Measurements from ENCODE around the gene GFPT1.

Gene GFPT1

DNA sequence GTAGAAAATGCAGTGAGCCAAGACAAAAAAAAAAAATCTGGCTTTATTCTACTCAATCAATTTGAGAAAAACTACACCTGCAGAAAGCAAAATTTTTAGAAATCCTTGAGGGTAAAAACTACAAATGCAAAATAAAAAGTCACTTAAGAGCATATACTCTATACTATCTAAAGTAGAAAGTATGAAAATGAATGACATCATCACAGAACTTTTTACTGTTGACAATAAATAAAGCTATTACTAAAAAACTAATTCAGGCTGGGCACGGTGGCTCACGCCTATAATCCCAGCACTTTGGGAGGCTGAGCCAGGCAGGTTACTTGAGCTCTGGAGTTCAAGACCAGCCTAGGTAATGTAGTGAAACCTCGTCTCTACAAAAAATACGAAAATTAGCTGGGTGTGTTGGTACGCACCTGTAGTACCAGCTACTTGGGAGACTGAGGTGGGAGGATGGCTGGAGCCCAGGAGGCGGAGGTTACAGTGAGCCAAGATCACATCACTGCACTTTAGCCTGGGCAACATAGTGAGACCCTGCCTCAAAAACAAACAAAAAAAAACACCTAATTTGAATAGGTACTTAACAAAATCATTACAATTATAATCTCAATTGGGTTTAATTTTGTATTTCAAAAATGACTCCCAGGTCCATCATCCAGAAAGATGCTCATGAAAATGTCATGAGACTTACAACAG is 42.6 kb upstream of the GFPT1 start:
- H3K27me3 ChIP-seq (ENCODE audit: low read length), result no peaks in the 10 kb centered on the region
- H3K36me3 ChIP-seq (ENCODE audit: low read length), result peaks cover 4% of the 10 kb centered on the region; the same call in 1 of the 2 replicates
- no peak overlapping the region for H3K9ac ChIP-seq (ENCODE audit: low read length)
- no peak overlapping the region for H3K27ac ChIP-seq (ENCODE audit: low read depth, low read length)
- H3K4me3 ChIP-seq (ENCODE audit: insufficient read depth, low read length, poor library complexity, severe bottlenecking), result no peak overlapping the region
- H3K9me2 ChIP-seq (replicated peaks; ENCODE audit: insufficient read depth, low read length), result no peaks in the 10 kb centered on the region
- no peaks in the 10 kb centered on the region for H3K9me3 ChIP-seq (ENCODE audit: insufficient read depth, low read length)
- H3F3A ChIP-seq (ENCODE audit: insufficient read depth), result no peaks in the 10 kb centered on the region
- no peak overlapping the region for H2AFZ ChIP-seq (ENCODE audit: low read depth, low read length, severe bottlenecking)
- H3K79me2 ChIP-seq (ENCODE audit: insufficient read depth, low read length), result no peaks in the 10 kb centered on the region
- H3K4me2 ChIP-seq (ENCODE audit: low read depth, low read length, poor library complexity, severe bottlenecking), result no peak overlapping the region
- TF ChIP-seq CTCF (IDR thresholded peaks at IDR 0.05; ENCODE audit: insufficient read depth, low read length, poor library complexity, severe bottlenecking) (no peak), EZH2phosphoT487 (conservative IDR thresholded peaks at IDR 0.05; ENCODE audit: low read length) (no peak)
- no peaks in the 10 kb centered on the region for H4K20me1 ChIP-seq (ENCODE audit: low read depth, low read length)

GRCh38 chr2:69428981-69429380 is 42.0 kb upstream of the GFPT1 start:
- Histone ChIP-seq H3K79me2 (ENCODE audit: insufficient read depth, low read length) (no peaks in the 10 kb centered on the region), H3K4me2 (ENCODE audit: low read depth, low read length, poor library complexity, severe bottlenecking) (no peak overlapping the region), H3K27ac (ENCODE audit: low read depth, low read length) (no peak overlapping the region), H3K27me3 (ENCODE audit: low read length) (no peaks in the 10 kb centered on the region), H3K9me3 (ENCODE audit: insufficient read depth, low read length) (no peaks in the 10 kb centered on the region), H3K36me3 (ENCODE audit: low read length) (peaks cover 4% of the 10 kb centered on the region; the same call in 1 of the 2 replicates), H3K9ac (ENCODE audit: low read length) (no peak overlapping the region), H3K4me3 (ENCODE audit: insufficient read depth, low read length, poor library complexity, severe bottlenecking) (no peak overlapping the region), H2AFZ (ENCODE audit: low read depth, low read length, severe bottlenecking) (no peak overlapping the region), H3K9me2 (replicated peaks; ENCODE audit: insufficient read depth, low read length) (no peaks in the 10 kb centered on the region), H4K20me1 (ENCODE audit: low read depth, low read length) (no peaks in the 10 kb centered on the region), H3F3A (ENCODE audit: insufficient read depth) (no peaks in the 10 kb centered on the region)
- TF ChIP-seq EZH2phosphoT487 (conservative IDR thresholded peaks at IDR 0.05; ENCODE audit: low read length) (no peak), CTCF (IDR thresholded peaks at IDR 0.05; ENCODE audit: insufficient read depth, low read length, poor library complexity, severe bottlenecking) (no peak)

- Histone ChIP-seq H3F3A (ENCODE audit: insufficient read depth) (no peaks in the 10 kb centered on the region), H3K9me3 (ENCODE audit: insufficient read depth, low read length) (no peaks in the 10 kb centered on the region), H3K27me3 (ENCODE audit: low read length) (no peaks in the 10 kb centered on the region), H3K27ac (ENCODE audit: low read depth, low read length) (no peak overlapping the region), H3K79me2 (ENCODE audit: insufficient read depth, low read length) (no peaks in the 10 kb centered on the region), H3K4me2 (ENCODE audit: low read depth, low read length, poor library complexity, severe bottlenecking) (no peak overlapping the region), H2AFZ (ENCODE audit: low read depth, low read length, severe bottlenecking) (no peak overlapping the region), H3K4me3 (ENCODE audit: insufficient read depth, low read length, poor library complexity, severe bottlenecking) (no peak overlapping the region), H3K9me2 (replicated peaks; ENCODE audit: insufficient read depth, low read length) (no peaks in the 10 kb centered on the region), H4K20me1 (ENCODE audit: low read depth, low read length) (no peaks in the 10 kb centered on the region), H3K9ac (ENCODE audit: low read length) (no peak overlapping the region), H3K36me3 (ENCODE audit: low read length) (peaks cover 4% of the 10 kb centered on the region; the same call in 1 of the 2 replicates)
- TF ChIP-seq EZH2phosphoT487 (conservative IDR thresholded peaks at IDR 0.05; ENCODE audit: low read length) (no peak), CTCF (IDR thresholded peaks at IDR 0.05; ENCODE audit: insufficient read depth, low read length, poor library complexity, severe bottlenecking) (no peak)
These were observed 37.4 kb upstream of the GFPT1 start for GRCh38 chr2:69424419-69424818.

Measured in SU-DHL-6 (cell line).